Measurements from ENCODE around the gene TXK.

Gene TXK

DNA sequence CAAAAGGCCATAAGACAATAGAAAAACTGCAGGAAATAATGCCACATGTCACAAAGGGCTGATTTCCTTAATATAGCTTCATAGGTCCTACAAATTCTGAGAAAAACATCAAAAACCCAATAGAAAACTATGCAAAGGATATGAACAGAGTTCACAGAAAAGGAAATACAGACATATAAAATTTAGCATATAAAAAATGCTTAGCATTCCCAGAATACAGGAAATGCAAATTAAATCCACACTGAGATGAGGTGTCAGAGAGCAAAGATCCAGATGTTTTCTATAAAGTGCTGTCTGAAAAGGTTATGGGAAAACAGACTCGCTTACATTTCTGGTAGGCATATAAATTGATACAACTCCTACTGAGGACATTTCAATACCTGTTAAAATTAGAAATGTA, 33.8 kb downstream of the TXK start:
- DNase-seq = no peak

DNA sequence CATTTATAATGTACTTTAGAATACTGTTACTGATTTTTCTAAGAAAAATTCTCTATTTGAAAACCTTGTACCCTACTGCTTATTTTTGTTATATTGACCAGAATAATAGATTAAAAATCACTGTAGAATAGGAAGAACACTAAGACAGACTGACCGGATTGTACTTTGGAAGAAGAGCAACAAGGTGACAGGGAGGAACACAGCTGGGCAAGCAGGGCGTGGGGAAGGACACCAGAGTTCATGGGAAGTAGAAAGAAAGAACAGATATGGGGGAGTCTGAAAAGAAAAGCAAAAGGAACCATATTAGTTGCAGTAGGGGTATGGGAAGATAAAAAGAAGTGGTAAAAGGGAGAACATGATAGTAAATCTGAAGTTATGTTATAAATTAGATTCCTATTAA, 38.6 kb downstream of the TXK start:
- no peak for DNase-seq

DNA sequence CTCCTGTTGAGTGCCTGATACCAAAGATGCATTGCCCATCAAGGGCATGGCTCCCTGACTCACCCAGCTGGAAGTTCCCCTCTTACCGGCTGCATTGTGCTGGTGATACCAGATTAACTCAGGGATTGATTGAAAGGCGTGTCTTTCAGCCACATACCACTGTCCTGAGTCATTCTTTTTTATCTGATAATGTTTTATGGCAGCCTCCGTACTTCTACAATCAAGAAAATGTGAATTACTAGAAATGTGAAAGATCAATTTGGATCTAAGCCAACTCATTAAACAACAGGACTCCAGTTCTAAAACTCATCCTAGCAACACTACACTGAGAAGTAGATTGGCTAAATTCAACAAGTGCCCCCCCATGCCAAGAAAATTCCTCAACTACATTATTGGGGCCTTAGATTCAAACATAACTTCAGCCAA, 40.0 kb downstream of the TXK start:
- DNase-seq = no peak

DNA sequence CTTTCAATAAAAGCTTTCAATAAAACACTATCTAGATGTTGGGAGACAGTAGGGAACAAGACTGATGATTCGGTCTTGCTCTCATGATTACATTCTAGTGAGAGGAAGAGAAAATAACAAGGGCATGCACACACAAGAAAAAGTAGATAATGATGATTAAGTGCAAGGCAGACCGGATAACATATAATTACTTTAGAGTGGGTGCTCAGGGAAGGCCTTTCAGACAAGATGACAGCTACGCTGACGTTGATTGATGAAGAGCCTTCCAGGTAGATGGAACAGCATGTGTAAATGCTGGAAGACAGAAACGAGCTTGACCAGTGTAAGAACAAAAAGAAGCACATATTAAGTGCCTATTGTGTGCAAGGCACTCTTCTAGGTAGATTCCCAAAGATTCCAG, 43.4 kb downstream of the TXK start:
- no peak for DNase-seq

DNA sequence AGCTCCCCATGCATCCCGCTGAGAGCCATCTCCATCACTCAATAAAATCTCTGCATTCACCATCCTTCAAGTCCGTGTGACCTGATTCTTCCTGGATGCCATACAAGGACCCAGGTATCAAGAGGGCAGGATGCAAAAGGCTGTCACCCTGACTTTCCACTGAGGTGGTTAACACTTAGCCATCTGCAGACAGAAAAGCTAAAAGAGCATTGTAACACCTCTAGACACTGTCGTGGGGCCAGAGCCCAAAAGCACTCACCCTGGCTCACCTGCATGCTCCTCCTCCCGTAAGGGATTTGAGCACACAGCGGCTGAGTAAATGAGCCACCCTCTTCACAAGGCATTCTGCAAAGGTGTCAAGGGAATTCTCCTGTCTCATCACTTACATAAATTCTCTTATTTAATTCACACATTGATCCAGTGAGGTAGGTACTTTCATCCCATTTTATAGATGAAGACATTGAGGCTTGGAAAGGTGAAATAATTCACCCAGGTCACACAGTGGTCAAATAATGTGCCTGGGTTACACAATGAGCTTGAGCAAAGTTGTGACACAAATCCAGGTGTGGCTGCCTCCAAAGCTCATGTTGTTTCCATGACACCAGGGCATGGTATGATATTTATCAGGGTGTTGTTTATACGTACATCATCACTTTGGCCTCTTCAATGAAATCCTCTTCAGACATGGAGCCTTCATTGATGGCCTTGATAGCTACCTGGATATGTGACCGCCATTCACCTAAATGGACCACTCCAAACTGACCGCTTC, 48.0 kb downstream of the TXK start:
- no peak for DNase-seq

- DNase-seq = no peak
These were observed 51.1 kb downstream of the TXK start for GRCh38 chr4:48082956-48083355.

- DNase-seq = no peak
These were observed 52.9 kb downstream of the TXK start for GRCh38 chr4:48081196-48081595.

- no peak for DNase-seq
These were observed 54.1 kb downstream of the TXK start for GRCh38 chr4:48079972-48080391.

GRCh38 chr4:48078862-48079655, 55.0 kb downstream of the TXK start:
- no peak for DNase-seq

DNA sequence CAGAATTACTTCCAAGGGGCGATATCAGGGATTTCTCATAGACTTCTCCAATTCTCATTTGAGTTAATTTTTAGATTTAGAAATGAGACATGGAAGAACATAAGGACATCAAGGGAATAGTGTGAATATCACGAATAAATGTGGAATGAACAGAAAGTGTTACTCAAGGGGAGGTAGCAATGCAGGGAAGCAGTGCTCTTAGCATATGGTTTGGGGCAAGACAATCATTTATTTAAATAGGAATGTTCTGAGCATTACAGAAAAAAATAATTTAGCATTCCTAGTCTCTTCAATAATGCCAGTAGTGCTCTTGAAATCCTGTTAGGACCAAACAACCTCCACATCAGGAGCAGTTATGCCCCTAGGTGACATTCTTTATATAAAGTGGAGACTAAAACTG, 55.6 kb downstream of the TXK start:
- no peak for DNase-seq

DNA sequence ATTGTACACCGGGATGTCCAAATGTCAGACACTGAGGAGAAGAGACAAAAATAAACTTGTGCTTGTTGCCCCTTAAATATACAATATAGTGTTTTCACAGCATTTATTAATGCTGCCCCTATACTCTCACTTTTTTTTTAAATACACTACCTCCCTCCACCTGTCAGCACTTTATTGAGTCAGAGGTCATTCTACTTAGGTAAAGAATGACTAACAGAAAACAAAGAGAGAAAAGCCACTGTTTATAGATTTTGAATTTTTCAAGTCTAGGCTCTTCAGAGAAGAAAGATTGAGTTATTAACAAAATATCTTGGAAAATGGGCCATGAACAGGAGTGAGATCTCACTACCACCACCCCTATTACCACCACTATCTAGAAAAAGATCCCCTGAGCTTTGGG, 59.4 kb downstream of the TXK start:
- DNase-seq = no peak

- DNase-seq = no peak
These were observed 60.4 kb downstream of the TXK start for GRCh38 chr4:48073567-48074103.

DNA sequence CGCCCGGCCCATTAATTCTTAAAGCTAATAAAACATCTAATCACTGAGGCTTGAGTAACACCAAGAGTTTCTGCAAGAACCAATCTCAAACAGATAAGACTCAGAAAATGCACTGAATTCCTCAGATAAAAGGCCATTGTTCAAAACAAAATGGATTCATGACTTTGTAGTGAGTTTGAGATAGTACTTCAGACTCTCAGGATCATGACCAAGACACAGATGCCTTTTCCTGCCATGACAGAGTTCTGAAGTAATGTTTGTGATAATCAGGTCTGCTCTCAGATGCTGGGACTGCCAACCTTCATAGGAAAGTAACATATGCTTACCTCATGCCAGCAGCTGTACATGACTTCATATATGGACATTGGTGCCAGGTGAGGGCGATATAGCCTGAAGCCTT, 62.9 kb downstream of the TXK start:
- no peak for DNase-seq

- DNase-seq = no peak
These were observed 65.0 kb downstream of the TXK start for GRCh38 chr4:48069026-48069425.

DNA sequence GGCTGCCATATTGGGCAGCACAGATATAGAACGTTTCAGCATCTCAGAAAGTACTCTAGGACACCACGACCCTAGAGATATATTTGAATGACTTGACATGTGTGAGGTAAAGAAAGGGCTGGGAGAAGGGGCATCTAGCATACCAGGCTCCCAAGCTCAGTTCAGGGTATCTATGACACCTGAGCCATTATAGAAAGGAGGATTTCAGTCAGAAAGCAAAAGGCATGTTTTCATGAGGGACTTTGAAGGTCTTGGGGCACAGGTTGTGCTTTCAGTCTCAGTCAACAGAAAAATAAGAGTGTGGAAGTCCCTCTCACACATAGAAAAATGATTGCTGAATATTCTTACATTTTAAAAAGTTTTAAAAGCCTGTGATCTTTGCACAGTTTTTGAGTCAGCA, 65.9 kb downstream of the TXK start:
- DNase-seq = no peak

DNA sequence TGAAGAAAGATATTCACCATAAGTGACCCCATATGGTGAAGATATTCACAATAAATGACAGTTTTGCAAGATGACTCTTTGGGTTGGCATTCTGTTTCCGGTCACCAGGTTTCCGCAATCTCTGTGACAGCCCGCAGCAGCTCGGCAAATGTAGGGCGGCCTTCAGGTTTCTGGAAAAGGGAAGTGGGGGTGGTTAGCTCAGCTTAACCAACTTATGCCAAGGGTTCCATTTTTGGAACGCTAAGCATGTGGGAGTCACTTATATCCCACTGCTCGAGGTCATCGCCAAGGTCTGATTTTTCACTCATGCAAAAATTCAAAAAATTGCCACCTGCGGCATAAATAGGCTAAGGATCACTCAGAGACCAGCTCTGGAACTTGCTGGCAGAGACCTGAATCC, 66.5 kb downstream of the TXK start:
- no peak for DNase-seq

DNA sequence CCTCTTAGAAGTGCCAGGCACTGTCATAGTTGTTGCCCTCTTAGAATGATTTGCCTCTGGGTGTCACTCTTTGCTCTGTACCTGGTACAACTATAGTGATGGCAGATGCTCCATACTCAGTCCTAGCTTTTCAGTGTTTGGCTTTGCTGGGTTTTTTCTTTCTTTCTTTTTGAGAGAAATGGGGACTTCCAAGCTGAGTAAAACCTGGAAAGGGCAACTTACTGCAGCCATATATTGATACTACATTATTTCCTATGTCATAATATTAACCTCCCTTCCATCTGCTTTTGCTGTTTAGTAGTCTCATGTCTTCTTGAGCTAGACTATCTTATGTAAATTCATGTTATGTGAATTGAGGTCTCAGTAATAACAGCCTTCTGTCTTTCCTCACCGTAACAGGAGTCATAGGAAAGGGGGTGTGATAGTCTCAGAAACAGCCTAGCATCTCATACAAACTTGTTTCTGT, 68.4 kb downstream of the TXK start:
- no peak for DNase-seq

DNA sequence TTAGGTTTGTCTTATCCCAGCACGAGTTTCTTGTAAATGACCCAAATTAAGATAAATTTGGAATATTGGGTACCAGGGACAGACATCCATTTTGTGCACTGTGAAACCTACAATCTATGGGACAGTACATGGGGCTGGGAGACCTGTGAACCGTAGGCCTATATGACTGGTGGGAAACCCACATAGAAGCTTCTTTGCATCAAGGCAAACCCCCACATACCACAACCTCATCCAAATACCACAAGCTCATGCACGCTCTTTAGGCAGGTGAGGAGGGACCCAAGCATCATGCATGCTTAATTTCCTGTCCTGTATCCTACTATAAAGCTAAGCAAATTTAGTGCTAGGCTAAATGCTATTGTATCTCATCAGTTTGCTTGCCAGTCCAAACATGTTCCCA, 69.7 kb downstream of the TXK start:
- DNase-seq = no peak

- no peak for DNase-seq
These were observed 75.2 kb downstream of the TXK start for GRCh38 chr4:48058617-48059530.

- no peak for DNase-seq
These were observed 83.0 kb downstream of the TXK start for GRCh38 chr4:48051078-48051477.

DNA sequence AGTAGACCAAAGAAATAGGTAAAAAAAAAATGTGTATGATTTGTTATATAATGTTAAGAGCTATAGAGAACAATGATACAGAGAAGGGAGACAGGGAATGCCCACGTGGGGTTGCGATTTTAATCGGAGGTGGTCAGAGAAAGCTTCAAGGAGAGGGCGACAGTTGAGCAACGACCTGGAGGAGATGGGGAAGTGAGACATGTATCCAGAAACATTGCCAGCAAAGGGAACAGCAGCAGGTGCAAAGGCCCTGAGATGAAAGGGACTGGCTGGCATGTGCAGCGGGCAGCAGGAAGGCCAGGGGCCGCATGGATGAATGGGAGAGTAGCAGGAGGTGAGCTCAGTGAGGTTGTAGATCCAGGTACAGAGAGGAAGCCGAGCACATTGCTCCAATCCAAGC, 84.6 kb downstream of the TXK start:
- DNase-seq = no peak

DNA sequence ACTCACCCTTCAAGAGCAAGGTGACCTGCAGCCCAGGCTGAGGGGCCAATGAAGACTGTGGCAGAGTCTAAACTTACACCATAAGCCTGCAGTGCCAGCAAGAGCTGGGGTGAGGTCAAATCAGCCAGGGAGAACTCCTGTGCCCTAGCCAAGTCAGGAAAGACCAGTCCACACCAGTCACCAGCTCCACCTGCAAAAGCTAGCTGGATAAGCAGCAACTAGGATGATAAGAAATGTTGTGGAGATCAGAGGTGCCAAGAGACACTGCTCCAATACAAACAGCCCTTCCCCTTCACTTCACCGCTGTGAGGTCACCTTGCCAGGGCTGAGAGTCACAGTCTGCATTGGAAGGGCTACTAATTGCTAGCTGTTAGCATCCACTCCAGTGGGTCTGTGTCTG, 86.2 kb downstream of the TXK start:
- DNase-seq = no peak

DNA sequence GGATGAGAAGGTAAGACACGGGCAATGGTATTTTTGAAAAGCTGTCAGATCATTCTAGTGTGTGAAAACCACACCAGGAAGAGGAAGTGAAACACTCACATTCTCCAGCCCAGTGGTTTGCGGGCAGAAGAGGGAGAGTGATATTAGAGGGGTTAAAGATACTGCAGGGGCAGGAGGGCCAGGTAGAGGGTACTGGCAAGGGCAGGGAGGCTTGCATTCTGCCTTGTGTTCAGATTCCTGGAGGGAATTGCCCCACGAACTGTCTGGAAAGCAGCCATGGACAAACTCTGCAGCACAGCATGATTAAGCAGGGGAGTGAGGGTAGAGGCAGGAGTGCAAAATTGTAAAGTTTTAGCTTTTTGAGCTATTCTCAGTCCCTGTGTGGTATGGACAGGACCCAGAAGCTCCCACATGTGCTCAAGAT, 86.6 kb downstream of the TXK start:
- DNase-seq = peak; percentile 55

Measured in activated T-cell treated with anti-CD3 and anti-CD28 coated beads, Interleukin-2, amount 50 U/mL, for 1 hour (primary cell).